Activated CD8-positive, alpha-beta T cell treated with anti-CD3 and anti-CD28 coated beads, Interleukin-2, amount 10 ng/mL, durations not matched to agents 7 days and 5 days (primary cell): ENCODE results near the gene NOS1AP. TPM values are rescaled to one million over a fixed set of nuclear protein-coding genes. Genes with fewer than 3 reads are reported as not detected.

Experiments used
- ATAC-seq: fragments of 150-1000 bp; cut with Tn5 transposase; one replicate; pipeline ENCODE4 v1.10.0; 2021; ENCODE audit warnings: moderate library complexity
- CTCF ChIA-PET: fragments of 350-600 bp; sonication (Branson Sonifier 250); formaldehyde crosslinking; loops from one replicate; lab custom pipeline; 2021; ENCODE audit warnings: antibody characterized with exemption; lab: Charles Lee
- POLR2A ChIA-PET: fragments of 350-600 bp; sonication (Branson Sonifier 250); formaldehyde crosslinking; loops from one replicate; lab custom pipeline; 2021; ENCODE audit warnings: antibody characterized with exemption; lab: Charles Lee
- DNase-seq: peaks from one replicate; pipeline ENCODE4 v3.0.0-alpha.2; 2020
- H3K27ac Mint-ChIP-seq: one replicate; pipeline ENCODE4 v1.8.0; 2021; ENCODE audit warnings: mild to moderate bottlenecking, mixed read lengths
- H3K27me3 Mint-ChIP-seq: one replicate; pipeline ENCODE4 v1.8.0; 2021; ENCODE audit warnings: low read depth, mixed read lengths
- H3K36me3 Mint-ChIP-seq: one replicate; pipeline ENCODE4 v1.8.0; 2021; ENCODE audit warnings: low read depth, mixed read lengths
- H3K4me1 Mint-ChIP-seq: one replicate; pipeline ENCODE4 v1.8.0; 2021; ENCODE audit warnings: low read depth, mixed read lengths
- H3K4me3 Mint-ChIP-seq: one replicate; pipeline ENCODE4 v1.8.0; 2021; ENCODE audit warnings: mild to moderate bottlenecking, mixed read lengths
- H3K9me3 Mint-ChIP-seq: one replicate; pipeline ENCODE4 v1.8.0; 2022; ENCODE audit warnings: mixed read lengths; ENCODE audit not compliant: insufficient read depth
- total RNA-seq, 2 experiments: library from RNA; stranded (reverse); gene quantifications; one replicate each; pipeline ENCODE4 v1.2.3, GENCODE V29; 2021

Gene NOS1AP
- total RNA-seq, 2 experiments from 2014 or later, result not detected

- CTCF ChIA-PET, result interaction anchor here (1.5 kb wide), 1 partner anchor 10 kb away, joined by 3 read pairs; no protein-coding TSS in a partner anchor
- POLR2A ChIA-PET, result no interaction called here
- H3K36me3 Mint-ChIP-seq, result no peaks in the 10 kb centered on the region
- DNase-seq, result no peak
- H3K27ac Mint-ChIP-seq, result no peak overlapping the region
- H3K4me1 Mint-ChIP-seq, result peaks cover 5% of the 10 kb centered on the region
- H3K9me3 Mint-ChIP-seq, result no peaks in the 10 kb centered on the region
- ATAC-seq, result no peak
- H3K4me3 Mint-ChIP-seq, result no peak overlapping the region
- H3K27me3 Mint-ChIP-seq, result peaks cover 39% of the 10 kb centered on the region
These were observed 22.4 kb downstream of the NOS1AP start for GRCh38 chr1:162091681-162092524.

GRCh38 chr1:162093095-162093494 lies 23.6 kb downstream of the NOS1AP start:
- Mint-ChIP-seq H3K9me3 (no peaks in the 10 kb centered on the region), H3K4me3 (no peak overlapping the region), H3K4me1 (peaks cover 5% of the 10 kb centered on the region), H3K36me3 (no peaks in the 10 kb centered on the region), H3K27ac (no peak overlapping the region), H3K27me3 (peaks cover 40% of the 10 kb centered on the region)
- ATAC-seq (no peak), DNase-seq (no peak)
- POLR2A ChIA-PET, result no interaction called here
- CTCF ChIA-PET, result no interaction called here

GRCh38 chr1:162094271-162094670 lies 24.8 kb downstream of the NOS1AP start:
- DNase-seq (no peak), ATAC-seq (no peak)
- Mint-ChIP-seq H3K4me3 (no peak overlapping the region), H3K9me3 (no peaks in the 10 kb centered on the region), H3K27me3 (peaks cover 45% of the 10 kb centered on the region), H3K27ac (no peak overlapping the region), H3K36me3 (no peaks in the 10 kb centered on the region), H3K4me1 (peaks cover 5% of the 10 kb centered on the region)
- POLR2A ChIA-PET, result no interaction called here
- CTCF ChIA-PET, result no interaction called here

- H3K4me1 Mint-ChIP-seq, result peaks cover 5% of the 10 kb centered on the region
These were observed 25.2 kb downstream of the NOS1AP start for GRCh38 chr1:162094723-162095122.

GRCh38 chr1:162107911-162108310 lies 38.4 kb downstream of the NOS1AP start:
- Mint-ChIP-seq H3K9me3 (no peaks in the 10 kb centered on the region), H3K4me1 (no peaks in the 10 kb centered on the region), H3K27me3 (peaks cover 14% of the 10 kb centered on the region), H3K36me3 (no peaks in the 10 kb centered on the region), H3K27ac (no peak overlapping the region), H3K4me3 (no peak overlapping the region)
- POLR2A ChIA-PET, result no interaction called here
- ATAC-seq, result no peak
- no peak for DNase-seq
- CTCF ChIA-PET, result no interaction called here

More at GRCh38 chr1:162094723-162095122, 25.2 kb downstream of the NOS1AP start:
- Mint-ChIP-seq H3K4me3 (no peak overlapping the region), H3K27ac (no peak overlapping the region), H3K9me3 (no peaks in the 10 kb centered on the region), H3K36me3 (no peaks in the 10 kb centered on the region), H3K27me3 (peaks cover 43% of the 10 kb centered on the region)
- POLR2A ChIA-PET, result no interaction called here
- CTCF ChIA-PET, result no interaction called here
- no peak for DNase-seq
- ATAC-seq, result no peak

- Mint-ChIP-seq H3K27ac (no peak overlapping the region), H3K27me3 (peaks cover 10% of the 10 kb centered on the region), H3K9me3 (no peaks in the 10 kb centered on the region), H3K36me3 (no peaks in the 10 kb centered on the region), H3K4me3 (no peak overlapping the region), H3K4me1 (peaks cover 2% of the 10 kb centered on the region)
- no peak for ATAC-seq
- no peak for DNase-seq
- CTCF ChIA-PET, result no interaction called here
- POLR2A ChIA-PET, result no interaction called here
These were observed 38.9 kb downstream of the NOS1AP start for GRCh38 chr1:162108426-162108825.

GRCh38 chr1:162110910-162111309 lies 41.4 kb downstream of the NOS1AP start:
- ATAC-seq (no peak), DNase-seq (no peak)
- POLR2A ChIA-PET, result no interaction called here
- Mint-ChIP-seq H3K4me1 (peaks cover 2% of the 10 kb centered on the region), H3K4me3 (no peak overlapping the region), H3K36me3 (no peaks in the 10 kb centered on the region), H3K9me3 (no peaks in the 10 kb centered on the region), H3K27ac (no peak overlapping the region), H3K27me3 (peaks cover 10% of the 10 kb centered on the region)
- CTCF ChIA-PET, result no interaction called here

GRCh38 chr1:162111572-162111971 lies 42.1 kb downstream of the NOS1AP start:
- ATAC-seq (no peak), DNase-seq (no peak)
- Mint-ChIP-seq H3K4me1 (peaks cover 2% of the 10 kb centered on the region), H3K9me3 (no peaks in the 10 kb centered on the region), H3K36me3 (no peaks in the 10 kb centered on the region), H3K4me3 (no peak overlapping the region), H3K27me3 (peaks cover 11% of the 10 kb centered on the region), H3K27ac (no peak overlapping the region)
- POLR2A ChIA-PET, result no interaction called here
- CTCF ChIA-PET, result no interaction called here

- Mint-ChIP-seq H3K9me3 (no peaks in the 10 kb centered on the region), H3K4me3 (no peak overlapping the region), H3K36me3 (no peaks in the 10 kb centered on the region), H3K4me1 (peaks cover 2% of the 10 kb centered on the region), H3K27me3 (peaks cover 12% of the 10 kb centered on the region), H3K27ac (no peak overlapping the region)
- no peak for ATAC-seq
- no peak for DNase-seq
- CTCF ChIA-PET, result no interaction called here
- POLR2A ChIA-PET, result no interaction called here
These were observed 43.9 kb downstream of the NOS1AP start for GRCh38 chr1:162113419-162113818.

- CTCF ChIA-PET, result no interaction called here
These were observed 47.7 kb downstream of the NOS1AP start for GRCh38 chr1:162117039-162117774.

GRCh38 chr1:162118063-162118462 lies 48.6 kb downstream of the NOS1AP start:
- ATAC-seq, result no peak
- no peak for DNase-seq
- Mint-ChIP-seq H3K27ac (no peak overlapping the region), H3K36me3 (no peaks in the 10 kb centered on the region), H3K4me3 (no peak overlapping the region), H3K9me3 (no peaks in the 10 kb centered on the region), H3K4me1 (peaks cover 2% of the 10 kb centered on the region), H3K27me3 (peaks cover 11% of the 10 kb centered on the region)
- POLR2A ChIA-PET, result no interaction called here
- CTCF ChIA-PET, result no interaction called here

More at GRCh38 chr1:162117039-162117774, 47.7 kb downstream of the NOS1AP start:
- Mint-ChIP-seq H3K4me3 (no peak overlapping the region), H3K36me3 (no peaks in the 10 kb centered on the region), H3K4me1 (peaks cover 2% of the 10 kb centered on the region), H3K9me3 (no peaks in the 10 kb centered on the region), H3K27me3 (peaks cover 11% of the 10 kb centered on the region), H3K27ac (no peak overlapping the region)
- POLR2A ChIA-PET, result no interaction called here
- ATAC-seq, result no peak
- DNase-seq, result no peak

GRCh38 chr1:162128693-162129356 lies 59.3 kb downstream of the NOS1AP start:
- no peak overlapping the region for H3K27ac Mint-ChIP-seq

More at GRCh38 chr1:162128693-162129356, 59.3 kb downstream of the NOS1AP start:
- Mint-ChIP-seq H3K4me3 (no peak overlapping the region), H3K27me3 (peaks cover 15% of the 10 kb centered on the region), H3K4me1 (no peaks in the 10 kb centered on the region), H3K9me3 (no peaks in the 10 kb centered on the region), H3K36me3 (no peaks in the 10 kb centered on the region)
- DNase-seq (no peak), ATAC-seq (no peak)
- ChIA-PET POLR2A (no interaction called here), CTCF (no interaction called here)
